IPS-20b (cell line): ENCODE data around the gene ASB2.

Source experiments
- H3K27ac ChIP-seq: one replicate; pipeline ENCODE4 v1.5.1; 2013; ENCODE audit warnings: low read length
- H3K27me3 ChIP-seq: 2 replicates; pipeline ENCODE4 v1.6.1; 2013; ENCODE audit warnings: mild to moderate bottlenecking, low read length, inconsistent platforms; ENCODE audit not compliant: insufficient read depth
- H3K36me3 ChIP-seq: 2 replicates; pipeline ENCODE4 v1.6.1; 2013; ENCODE audit warnings: low read depth, mild to moderate bottlenecking, inconsistent platforms, low read length, moderate library complexity; ENCODE audit not compliant: insufficient read depth
- H3K4me1 ChIP-seq: 2 replicates; pipeline ENCODE4 v1.6.1; 2013; ENCODE audit warnings: mild to moderate bottlenecking, control low read depth, inconsistent platforms, low read length, moderate library complexity; ENCODE audit not compliant: insufficient read depth
- H3K4me3 ChIP-seq: 2 replicates; pipeline ENCODE4 v1.5.1; 2013; ENCODE audit warnings: mild to moderate bottlenecking, low read length, inconsistent platforms
- H3K9ac ChIP-seq: 2 replicates; pipeline ENCODE4 v1.6.1; 2013; ENCODE audit warnings: low read depth, mild to moderate bottlenecking, inconsistent platforms, low read length, moderate library complexity
- H3K9me3 ChIP-seq: 2 replicates; pipeline ENCODE4 v1.6.1; 2013; ENCODE audit warnings: mild to moderate bottlenecking, low read depth, low read length, inconsistent platforms; ENCODE audit not compliant: insufficient read depth

The ASB2 gene

DNA sequence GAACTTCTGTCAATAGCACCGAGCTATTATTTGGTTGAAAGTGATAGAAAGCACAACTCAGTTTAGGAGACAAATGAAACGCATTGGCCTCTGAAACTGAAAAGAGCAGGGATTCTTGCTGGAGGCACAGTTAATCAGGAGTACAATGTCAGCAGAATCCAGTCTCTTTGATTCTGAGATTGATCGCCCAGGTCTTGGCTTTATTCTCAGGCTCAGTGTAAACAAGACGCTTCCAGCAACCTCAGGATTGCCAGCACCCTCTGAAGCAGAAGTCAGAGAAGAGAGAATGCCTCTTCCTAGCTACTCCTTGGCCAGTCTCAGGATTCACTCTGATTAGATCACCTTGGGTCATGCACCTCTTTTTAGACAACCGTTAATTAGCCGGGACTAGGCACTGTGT is 38.0 kb upstream of the ASB2 start:
- Histone ChIP-seq H3K4me3 (no peak overlapping the region), H3K4me1 (no peaks in the 10 kb centered on the region), H3K27ac (no peak overlapping the region), H3K9ac (no peak overlapping the region), H3K27me3 (no peaks in the 10 kb centered on the region), H3K36me3 (no peaks in the 10 kb centered on the region), H3K9me3 (no peaks in the 10 kb centered on the region)

DNA sequence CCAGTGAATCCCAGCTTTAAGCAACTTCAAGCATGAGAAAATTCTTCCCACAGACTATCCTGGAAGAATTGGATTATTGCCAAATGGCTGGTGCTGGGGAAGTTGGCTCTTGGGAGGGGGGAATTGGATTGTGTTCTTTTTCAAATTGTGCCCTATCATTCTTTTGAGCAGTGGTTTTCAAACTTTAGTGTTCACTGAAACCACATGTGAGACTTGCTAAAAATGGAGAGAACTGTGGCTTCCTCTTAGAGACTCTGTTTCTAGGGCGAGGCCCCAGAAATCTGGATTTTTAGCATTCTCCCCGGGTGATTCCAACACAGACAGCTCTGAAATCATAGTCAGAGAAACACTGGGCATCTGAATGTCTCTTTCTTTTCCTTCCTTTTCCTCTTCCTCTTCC is 35.4 kb upstream of the ASB2 start:
- Histone ChIP-seq H3K27ac (no peak overlapping the region), H3K4me3 (no peak overlapping the region), H3K9ac (no peak overlapping the region)

DNA sequence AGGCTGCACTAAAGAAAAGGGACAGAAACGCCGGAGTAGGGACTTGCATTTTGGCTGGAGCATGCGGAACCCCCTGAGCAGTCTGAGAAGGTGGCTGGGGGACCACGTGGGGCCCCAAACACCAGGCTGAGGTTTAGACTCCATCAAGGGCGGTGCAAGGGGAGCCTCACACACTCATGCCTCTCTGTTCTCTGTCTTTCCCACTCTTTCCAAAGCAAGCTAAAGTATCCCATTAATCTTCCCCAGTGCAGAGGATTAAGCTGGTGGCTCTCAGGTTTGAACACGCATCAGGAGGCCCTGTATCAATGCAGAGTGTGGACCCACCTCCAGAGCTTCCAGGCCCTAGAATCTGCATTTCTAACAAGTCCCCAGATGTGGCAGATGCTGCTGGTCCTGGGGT is 34.3 kb upstream of the ASB2 start:
- Histone ChIP-seq H3K9me3 (no peaks in the 10 kb centered on the region), H3K27ac (no peak overlapping the region), H3K9ac (no peak overlapping the region), H3K4me3 (no peak overlapping the region), H3K4me1 (no peaks in the 10 kb centered on the region), H3K36me3 (no peaks in the 10 kb centered on the region), H3K27me3 (no peaks in the 10 kb centered on the region)

More for the DNA sequence above, 35.4 kb upstream of the ASB2 start:
- H3K9me3 ChIP-seq: no peaks in the 10 kb centered on the region
- no peaks in the 10 kb centered on the region for H3K27me3 ChIP-seq
- H3K4me1 ChIP-seq: no peaks in the 10 kb centered on the region
- no peaks in the 10 kb centered on the region for H3K36me3 ChIP-seq

DNA sequence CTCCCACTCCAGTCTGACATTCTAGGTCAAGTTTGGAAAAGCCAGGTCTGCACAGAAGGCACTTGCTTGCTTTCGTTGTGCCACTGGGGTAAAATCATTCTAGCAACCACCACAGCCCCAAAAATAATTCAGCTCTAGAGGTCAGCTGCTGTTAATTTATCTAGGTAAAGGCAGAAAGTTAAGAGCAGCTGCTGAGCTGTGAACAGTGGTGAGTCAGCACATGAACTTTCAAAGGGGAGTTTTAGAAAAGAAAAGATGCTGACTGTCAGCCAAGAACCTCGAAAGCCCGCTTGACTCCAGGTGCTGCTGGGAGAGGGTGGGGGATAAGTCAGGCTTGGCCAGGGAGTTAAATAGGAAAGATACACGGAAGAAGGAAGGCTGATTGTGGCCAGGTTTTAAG is 33.4 kb upstream of the ASB2 start:
- Histone ChIP-seq H3K4me1 (no peaks in the 10 kb centered on the region), H3K9me3 (no peaks in the 10 kb centered on the region)

DNA sequence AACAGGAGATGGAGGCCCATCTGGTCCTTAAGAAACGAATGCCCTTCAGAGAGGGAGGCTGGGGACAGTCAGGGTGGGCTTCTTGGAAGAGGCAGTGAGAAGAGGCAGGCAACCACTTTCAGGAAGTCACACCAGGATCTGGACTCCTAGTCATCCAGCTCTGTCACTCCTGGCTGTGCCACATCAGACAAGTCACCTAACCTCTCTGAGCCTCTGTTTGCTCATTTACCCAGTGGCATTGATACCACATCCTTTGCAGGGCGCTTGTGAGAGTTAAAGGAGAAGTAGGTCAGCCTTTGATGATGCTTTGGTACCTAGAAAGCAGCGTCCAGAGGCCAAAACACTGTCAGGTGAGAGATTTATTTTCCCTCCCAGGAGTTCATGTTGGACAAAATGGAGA is 31.9 kb upstream of the ASB2 start:
- Histone ChIP-seq H3K27ac (no peak overlapping the region), H3K9me3 (no peaks in the 10 kb centered on the region), H3K36me3 (no peaks in the 10 kb centered on the region), H3K27me3 (no peaks in the 10 kb centered on the region), H3K4me3 (no peak overlapping the region), H3K4me1 (no peaks in the 10 kb centered on the region), H3K9ac (no peak overlapping the region)

More for the DNA sequence above, 33.4 kb upstream of the ASB2 start:
- no peaks in the 10 kb centered on the region for H3K36me3 ChIP-seq
- H3K9ac ChIP-seq: no peak overlapping the region
- no peaks in the 10 kb centered on the region for H3K27me3 ChIP-seq
- no peak overlapping the region for H3K27ac ChIP-seq
- no peak overlapping the region for H3K4me3 ChIP-seq

DNA sequence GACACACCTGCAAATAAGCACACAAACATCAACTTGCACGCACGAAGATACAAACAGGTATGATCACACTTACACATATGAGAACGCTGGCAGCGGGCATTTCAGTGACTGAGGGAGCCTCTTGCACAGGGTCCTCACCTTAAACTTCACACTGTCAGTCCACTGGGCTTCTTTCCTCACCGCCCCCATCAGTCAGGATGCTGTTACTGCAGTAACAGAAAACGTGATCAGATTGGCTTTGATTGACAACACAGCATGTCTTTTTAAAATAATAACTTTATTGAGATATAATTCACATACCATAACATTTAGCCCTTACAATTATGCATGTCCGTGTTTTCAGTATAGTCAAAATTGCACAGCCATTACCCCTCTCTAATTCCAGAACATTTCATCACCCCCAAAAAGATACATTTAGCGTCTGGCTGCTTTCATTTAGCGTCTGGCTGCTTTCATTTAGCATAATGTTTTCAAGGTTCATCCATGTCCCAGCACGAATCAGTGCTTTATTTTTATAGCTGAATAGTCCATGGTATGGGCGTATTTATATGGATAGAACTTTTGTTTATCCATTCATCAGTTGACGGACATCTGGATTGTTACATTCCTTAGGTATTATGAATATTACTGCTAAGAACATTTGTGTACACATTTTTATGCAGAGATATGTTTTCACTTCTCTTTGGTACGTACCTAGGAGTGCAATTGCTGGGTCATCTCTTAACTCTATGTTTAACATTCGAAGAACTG is 29.1 kb upstream of the ASB2 start:
- Histone ChIP-seq H3K9ac (no peak overlapping the region), H3K27ac (no peak overlapping the region), H3K4me1 (no peaks in the 10 kb centered on the region), H3K27me3 (peaks cover 7% of the 10 kb centered on the region), H3K36me3 (no peaks in the 10 kb centered on the region), H3K9me3 (no peaks in the 10 kb centered on the region), H3K4me3 (no peak overlapping the region)

DNA sequence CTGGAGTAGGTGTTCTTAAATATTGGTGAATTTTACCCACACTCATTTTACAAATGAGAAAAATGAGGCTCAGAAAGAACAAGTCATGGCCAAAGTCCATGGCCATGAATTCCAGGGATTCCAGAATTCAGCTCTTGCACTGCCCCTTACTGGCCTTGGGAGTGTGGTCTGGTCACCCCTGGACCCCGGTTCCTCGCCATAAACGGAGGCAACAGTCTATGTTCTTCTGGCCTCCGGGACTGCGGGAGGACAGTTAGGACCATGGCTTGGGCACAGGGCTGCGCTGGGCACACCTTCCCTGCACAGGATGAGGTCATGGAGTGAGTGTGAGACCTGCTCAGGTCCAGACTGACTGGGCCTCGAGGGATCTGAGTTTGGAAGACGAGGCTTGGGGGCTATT is 27.6 kb upstream of the ASB2 start:
- Histone ChIP-seq H3K9ac (no peak overlapping the region), H3K36me3 (no peaks in the 10 kb centered on the region), H3K9me3 (no peaks in the 10 kb centered on the region), H3K4me1 (no peaks in the 10 kb centered on the region), H3K27me3 (peaks cover 7% of the 10 kb centered on the region), H3K4me3 (no peak overlapping the region), H3K27ac (no peak overlapping the region)

DNA sequence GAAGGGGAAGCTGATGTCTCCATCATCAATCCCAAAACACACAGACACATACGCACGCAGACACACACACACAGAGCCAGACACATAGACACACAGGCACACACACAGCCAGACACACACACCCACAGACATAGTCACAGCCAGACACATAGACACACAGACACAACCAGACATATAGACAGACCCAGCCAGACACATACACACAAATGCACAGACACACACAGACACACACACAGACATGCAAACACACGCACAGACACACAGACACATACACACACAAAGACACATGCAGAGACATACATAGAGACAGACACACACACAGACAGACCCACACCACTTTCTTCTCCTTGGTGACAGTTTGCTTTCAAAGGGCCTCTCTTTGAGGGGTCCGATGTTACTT is 27.0 kb upstream of the ASB2 start:
- Histone ChIP-seq H3K4me3 (no peak overlapping the region), H3K9ac (no peak overlapping the region), H3K9me3 (no peaks in the 10 kb centered on the region), H3K4me1 (no peaks in the 10 kb centered on the region), H3K36me3 (no peaks in the 10 kb centered on the region), H3K27ac (no peak overlapping the region), H3K27me3 (peaks cover 7% of the 10 kb centered on the region)

DNA sequence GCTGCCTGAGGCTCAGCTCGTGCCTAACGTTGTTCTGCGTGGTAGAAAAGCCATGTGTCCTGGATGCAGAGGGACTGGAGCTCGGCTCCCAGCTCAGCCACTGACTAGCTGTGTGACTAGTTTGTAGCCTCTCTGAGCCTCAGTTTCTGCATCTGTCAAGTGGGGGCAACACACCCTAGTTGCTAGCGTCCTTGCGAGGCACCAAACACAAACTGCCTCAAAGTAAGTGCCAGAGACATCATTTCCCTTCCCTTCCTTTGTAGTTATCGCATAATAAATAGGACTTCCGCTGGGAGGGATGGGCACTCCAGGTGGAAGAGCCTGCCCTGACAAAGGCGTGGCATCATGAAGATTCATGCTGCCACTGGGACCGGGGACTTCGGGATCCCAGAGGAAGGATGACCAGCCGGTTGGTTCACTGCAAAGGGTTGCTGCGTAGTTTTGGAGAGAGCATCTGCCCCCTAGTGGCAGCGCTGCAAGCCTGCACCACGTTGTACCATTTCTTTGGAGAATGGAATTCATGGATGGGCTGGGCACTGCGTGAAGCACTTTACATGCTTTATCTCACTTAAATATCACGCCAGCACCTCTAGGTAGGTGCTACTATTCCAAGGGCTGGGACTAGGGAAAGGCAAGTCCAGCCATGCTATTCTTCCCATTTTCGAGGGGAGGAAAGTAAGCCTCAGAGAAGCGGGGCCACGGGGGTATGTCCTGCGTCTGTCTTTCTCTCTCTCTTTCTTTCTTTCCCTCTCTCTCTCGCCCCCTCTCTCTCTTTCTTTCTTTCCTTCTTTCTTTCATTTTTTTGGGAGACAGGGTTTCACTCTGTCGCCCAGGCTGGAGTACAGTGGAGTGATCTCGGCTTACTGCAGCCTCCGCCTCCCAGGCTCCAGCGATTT is 25.4 kb upstream of the ASB2 start:
- no peaks in the 10 kb centered on the region for H3K4me1 ChIP-seq
- H3K27ac ChIP-seq: no peak overlapping the region
- peaks cover 7% of the 10 kb centered on the region for H3K27me3 ChIP-seq
- no peaks in the 10 kb centered on the region for H3K36me3 ChIP-seq
- H3K9ac ChIP-seq: no peak overlapping the region
- H3K4me3 ChIP-seq: no peak overlapping the region
- H3K9me3 ChIP-seq: no peaks in the 10 kb centered on the region

DNA sequence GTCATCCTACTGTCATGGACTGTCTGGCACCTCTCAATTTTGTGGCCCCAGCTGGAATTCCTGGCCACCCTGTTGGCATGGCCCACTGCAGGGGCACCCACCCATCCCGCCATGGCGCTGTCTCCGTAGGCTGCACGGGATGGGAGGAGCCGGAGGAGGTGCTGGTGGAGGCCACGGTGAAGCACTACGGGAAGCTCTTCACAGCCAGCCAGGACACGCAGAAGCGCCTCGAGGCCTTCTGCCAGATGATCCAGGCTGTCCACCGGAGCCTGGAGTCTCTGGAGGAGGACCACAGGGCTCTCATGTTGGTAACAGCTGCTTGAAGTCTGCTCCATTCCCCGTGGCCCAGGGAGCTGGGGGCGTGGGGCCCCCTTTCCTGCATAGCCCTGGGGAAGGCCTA is 24.6 kb upstream of the ASB2 start:
- Histone ChIP-seq H3K9ac (no peak overlapping the region), H3K4me1 (no peaks in the 10 kb centered on the region), H3K36me3 (no peaks in the 10 kb centered on the region), H3K4me3 (no peak overlapping the region), H3K27ac (no peak overlapping the region), H3K27me3 (peaks cover 7% of the 10 kb centered on the region), H3K9me3 (no peaks in the 10 kb centered on the region)

DNA sequence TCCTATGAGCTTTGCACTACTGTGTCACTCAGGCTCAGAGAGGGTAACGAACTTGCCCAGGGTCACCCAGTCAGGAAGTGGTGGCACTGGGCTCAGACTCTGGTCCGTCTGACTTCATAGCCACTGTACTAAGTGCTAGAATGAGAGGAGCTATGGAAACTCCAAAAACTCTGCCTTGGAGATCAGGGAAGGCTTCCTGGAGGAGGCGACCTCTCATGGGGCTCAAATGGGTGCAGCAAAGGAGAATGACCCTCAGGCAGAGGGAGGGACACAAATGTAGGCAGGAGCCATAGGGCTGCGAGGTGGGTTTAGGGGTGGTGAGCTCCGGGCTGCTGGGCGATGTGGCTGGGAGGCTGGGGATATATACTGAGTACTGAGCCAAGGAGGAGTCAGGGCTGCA is 23.9 kb upstream of the ASB2 start:
- no peak overlapping the region for H3K9ac ChIP-seq
- peaks cover 7% of the 10 kb centered on the region for H3K27me3 ChIP-seq
- no peak overlapping the region for H3K4me3 ChIP-seq
- H3K9me3 ChIP-seq: no peaks in the 10 kb centered on the region
- H3K36me3 ChIP-seq: no peaks in the 10 kb centered on the region
- no peak overlapping the region for H3K27ac ChIP-seq
- peaks cover 3% of the 10 kb centered on the region; the same call in 1 of the 2 replicates for H3K4me1 ChIP-seq

DNA sequence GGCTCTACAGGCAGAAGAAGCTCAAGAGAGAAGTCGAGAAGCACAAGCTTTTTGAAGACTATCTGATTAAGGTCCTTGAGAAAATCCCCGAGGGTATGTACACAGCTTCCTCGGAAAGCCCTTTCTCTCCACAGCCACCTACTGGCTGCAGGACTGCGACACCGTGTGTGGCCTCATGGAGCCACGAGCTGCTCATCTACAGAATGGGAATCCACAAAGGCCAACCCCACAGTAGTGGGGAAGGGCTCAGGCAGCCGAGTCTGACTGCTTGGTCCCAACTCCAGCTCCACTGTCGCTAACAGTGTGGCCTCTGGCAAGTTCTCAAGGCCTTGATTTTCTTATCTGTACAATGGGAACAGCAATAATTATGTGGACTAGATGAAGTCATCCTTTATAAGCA is 23.2 kb upstream of the ASB2 start:
- H3K27ac ChIP-seq: no peak overlapping the region
- no peak overlapping the region for H3K4me3 ChIP-seq
- H3K9me3 ChIP-seq: no peaks in the 10 kb centered on the region
- peaks cover 3% of the 10 kb centered on the region; the same call in 1 of the 2 replicates for H3K4me1 ChIP-seq
- H3K36me3 ChIP-seq: no peaks in the 10 kb centered on the region
- H3K9ac ChIP-seq: no peak overlapping the region
- peaks cover 7% of the 10 kb centered on the region for H3K27me3 ChIP-seq
